Brain microvascular endothelial cell (primary cell): ENCODE data around the gene NTM.

Source experiments
- DNase-seq: peaks from one replicate; pipeline ENCODE4 v3.0.0-alpha.2; 2020
- H3K27ac ChIP-seq: fragments of 250-450 bp; sonication (Bioruptor Pico); 2 replicates; pipeline ENCODE4 v1.5.1; 2020; ENCODE audit warnings: mild to moderate bottlenecking, moderate library complexity
- H3K27me3 ChIP-seq: fragments of 250-450 bp; sonication (Bioruptor Pico); replicated peaks from 2 replicates; pipeline ENCODE4 v1.5.1; 2020; ENCODE audit warnings: mild to moderate bottlenecking
- H3K36me3 ChIP-seq: fragments of 250-450 bp; sonication (Bioruptor Pico); replicated peaks from 2 replicates; pipeline ENCODE4 v1.5.1; 2020; ENCODE audit warnings: mild to moderate bottlenecking
- H3K4me3 ChIP-seq: 2 replicates; pipeline ENCODE4 v1.5.1; 2011; ENCODE audit warnings: low read depth, mild to moderate bottlenecking, control low read depth, low read length, moderate library complexity
- CTCF ChIP-seq: IDR thresholded peaks from 2 replicates; pipeline ENCODE4 v1.5.1; 2011; ENCODE audit warnings: low read depth, mild to moderate bottlenecking, moderate library complexity, low read length, control low read depth, inconsistent platforms; ENCODE audit errors: missing control alignments
- in situ Hi-C: cut with HindIII; loops from 2 replicates; pipeline ENCODE4 v1.10.0; 2017; ENCODE audit warnings: low sequenced_read_pairs, low pct_ligation_motif_present

NTM gene

GRCh38 chr11:132334769-132335280 is 964.4 kb downstream of the NTM start:
- DNase-seq: no peak
- in situ Hi-C loops: no loop called here

GRCh38 chr11:132335311-132335710 is 964.9 kb downstream of the NTM start:
- in situ Hi-C loops: no loop called here
- no peak for TF ChIP-seq CTCF

More at GRCh38 chr11:132334769-132335280, 964.4 kb downstream of the NTM start:
- Histone ChIP-seq H3K36me3 (no peaks in the 10 kb centered on the region), H3K27ac (no peak overlapping the region), H3K27me3 (no peaks in the 10 kb centered on the region), H3K4me3 (no peak overlapping the region)
- no peak for TF ChIP-seq CTCF

DNA sequence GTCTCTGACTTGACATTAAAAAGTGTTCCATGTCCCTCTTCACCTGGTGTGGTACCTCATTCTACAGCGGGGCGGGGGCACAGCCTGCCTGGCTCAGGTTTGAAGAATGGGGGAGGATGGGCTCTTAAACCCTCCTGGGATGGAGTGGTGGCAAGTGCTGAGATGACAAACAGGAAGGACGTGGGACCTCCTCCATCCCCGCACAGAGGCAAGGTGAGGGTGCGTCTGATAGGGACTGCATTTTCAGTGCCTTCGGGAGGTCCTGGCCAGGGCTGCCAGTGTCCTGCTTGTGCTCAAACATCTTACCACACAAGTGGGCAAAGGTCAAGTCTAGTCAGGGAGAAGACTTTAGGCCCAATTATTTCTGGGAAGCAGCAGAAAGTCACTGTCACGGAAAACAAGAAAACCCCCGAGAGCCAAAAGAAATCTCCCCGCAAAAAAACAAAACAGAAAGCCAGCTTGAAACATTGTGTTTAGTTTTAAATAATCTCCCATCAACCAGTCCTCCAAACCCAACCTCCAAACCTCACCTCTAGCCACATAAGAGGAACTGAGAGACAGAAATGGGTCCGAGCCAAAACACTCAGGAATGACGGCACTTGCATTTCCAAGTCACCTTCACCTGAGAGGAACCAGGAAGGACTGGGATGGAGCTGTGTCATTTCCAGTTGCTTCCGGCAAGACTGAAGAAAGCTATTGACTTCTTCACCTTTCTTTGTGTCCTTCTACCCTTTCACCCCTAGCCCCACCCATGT is 966.5 kb downstream of the NTM start:
- Histone ChIP-seq H3K27me3 (no peaks in the 10 kb centered on the region), H3K4me3 (no peak overlapping the region), H3K36me3 (no peaks in the 10 kb centered on the region), H3K27ac (no peak overlapping the region)
- in situ Hi-C loops: no loop called here
- DNase-seq: no peak
- TF ChIP-seq CTCF: no peak

More at GRCh38 chr11:132335311-132335710, 964.9 kb downstream of the NTM start:
- Histone ChIP-seq H3K36me3 (no peaks in the 10 kb centered on the region), H3K27me3 (no peaks in the 10 kb centered on the region), H3K4me3 (no peak overlapping the region), H3K27ac (no peak overlapping the region)
- no peak for DNase-seq

GRCh38 chr11:132337819-132338416 is 967.5 kb downstream of the NTM start:
- Histone ChIP-seq H3K27me3 (no peaks in the 10 kb centered on the region), H3K4me3 (no peak overlapping the region), H3K27ac (no peak overlapping the region), H3K36me3 (no peaks in the 10 kb centered on the region)
- TF ChIP-seq CTCF: no peak
- in situ Hi-C loops: no loop called here
- DNase-seq: no peak

DNA sequence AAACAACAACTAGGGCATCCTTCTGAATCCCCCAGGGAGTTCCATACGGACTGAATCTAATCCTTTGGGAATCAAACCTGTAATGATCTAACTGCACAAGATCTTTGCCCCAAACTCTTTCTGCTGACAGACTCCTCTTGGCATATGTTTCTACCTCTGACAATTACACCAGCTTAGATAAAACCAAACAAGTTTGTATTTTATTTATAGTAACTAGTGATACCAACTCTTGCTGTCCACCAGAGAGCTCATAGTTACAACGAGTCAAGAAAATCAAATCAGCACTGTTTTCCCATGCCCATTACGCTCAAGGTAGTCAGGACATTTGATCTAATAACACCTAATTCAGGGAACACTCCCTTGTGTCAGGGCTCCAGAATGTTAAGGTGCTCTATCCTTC is 972.0 kb downstream of the NTM start:
- Histone ChIP-seq H3K27me3 (no peaks in the 10 kb centered on the region), H3K27ac (no peak overlapping the region), H3K36me3 (no peaks in the 10 kb centered on the region), H3K4me3 (no peak overlapping the region)
- no peak for TF ChIP-seq CTCF
- no peak for DNase-seq
- in situ Hi-C loops: no loop called here
